Choroid plexus epithelial cell (primary cell): ENCODE data around the gene NME9.

ENCODE experiments used
- DNase-seq: peaks from one replicate; pipeline ENCODE4 v3.0.0-alpha.2; 2010; ENCODE audit warnings: low read depth
- H3K4me3 ChIP-seq: 2 replicates; pipeline ENCODE4 v1.5.1; 2011; ENCODE audit warnings: low read depth, mild to moderate bottlenecking, control low read depth, low read length, moderate library complexity
- TF ChIP-seq, protein P1 (sequence below): conservative IDR thresholded peaks from 2 replicates; pipeline ENCODE4 v1.5.1; 2011; ENCODE audit warnings: low read depth, mild to moderate bottlenecking, control low read depth, inconsistent platforms, low read length, moderate library complexity

NME9 gene

DNA sequence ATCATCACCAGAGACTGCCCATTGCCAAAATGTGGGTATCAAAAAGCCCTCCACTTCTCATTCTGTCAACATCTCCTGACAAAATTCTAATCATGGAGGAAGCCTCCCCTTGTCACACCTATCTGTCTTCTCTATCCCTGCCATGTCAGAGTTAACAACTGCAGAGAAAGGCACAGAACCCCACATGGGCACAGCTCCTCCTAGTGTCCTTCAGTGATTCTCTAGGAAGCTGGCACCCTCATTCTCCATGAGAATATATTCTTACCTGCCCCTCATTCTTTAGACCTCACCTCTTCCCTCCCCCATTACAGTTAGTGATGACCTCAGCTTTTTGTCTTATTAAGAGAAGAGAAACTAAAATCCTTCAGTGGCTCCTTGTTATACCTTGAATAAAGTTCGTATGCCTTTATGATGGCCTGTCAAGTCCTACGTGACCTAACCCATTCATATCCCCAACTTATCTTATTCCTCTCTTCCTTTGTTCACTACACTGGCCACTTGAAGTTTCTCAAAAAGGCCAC is 44.6 kb downstream of the NME9 start:
- DNase-seq: no peak
- no peak overlapping the region for H3K4me3 ChIP-seq
- TF ChIP-seq, protein P1, sequence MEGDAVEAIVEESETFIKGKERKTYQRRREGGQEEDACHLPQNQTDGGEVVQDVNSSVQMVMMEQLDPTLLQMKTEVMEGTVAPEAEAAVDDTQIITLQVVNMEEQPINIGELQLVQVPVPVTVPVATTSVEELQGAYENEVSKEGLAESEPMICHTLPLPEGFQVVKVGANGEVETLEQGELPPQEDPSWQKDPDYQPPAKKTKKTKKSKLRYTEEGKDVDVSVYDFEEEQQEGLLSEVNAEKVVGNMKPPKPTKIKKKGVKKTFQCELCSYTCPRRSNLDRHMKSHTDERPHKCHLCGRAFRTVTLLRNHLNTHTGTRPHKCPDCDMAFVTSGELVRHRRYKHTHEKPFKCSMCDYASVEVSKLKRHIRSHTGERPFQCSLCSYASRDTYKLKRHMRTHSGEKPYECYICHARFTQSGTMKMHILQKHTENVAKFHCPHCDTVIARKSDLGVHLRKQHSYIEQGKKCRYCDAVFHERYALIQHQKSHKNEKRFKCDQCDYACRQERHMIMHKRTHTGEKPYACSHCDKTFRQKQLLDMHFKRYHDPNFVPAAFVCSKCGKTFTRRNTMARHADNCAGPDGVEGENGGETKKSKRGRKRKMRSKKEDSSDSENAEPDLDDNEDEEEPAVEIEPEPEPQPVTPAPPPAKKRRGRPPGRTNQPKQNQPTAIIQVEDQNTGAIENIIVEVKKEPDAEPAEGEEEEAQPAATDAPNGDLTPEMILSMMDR: peak; percentile 41

DNA sequence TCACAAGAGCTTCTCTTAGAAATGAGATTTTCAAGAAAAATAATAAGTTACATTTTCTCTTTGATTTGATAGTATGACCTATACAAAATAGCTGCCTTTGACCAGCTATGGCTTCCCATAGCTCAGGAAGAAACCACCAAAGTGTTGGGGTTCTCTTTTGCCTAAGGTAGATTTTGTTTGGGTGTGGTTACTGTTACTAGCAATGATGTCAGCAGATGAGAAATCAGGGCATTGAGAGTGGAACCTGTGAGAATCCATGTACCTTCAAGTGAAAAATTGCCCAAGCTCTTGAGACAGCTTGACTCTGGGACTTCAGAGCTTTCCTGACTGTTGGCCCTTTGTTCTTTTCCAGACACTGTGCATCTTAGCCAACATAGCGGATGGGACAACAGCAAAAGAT is 45.6 kb downstream of the NME9 start:
- no peak overlapping the region for H3K4me3 ChIP-seq
- TF ChIP-seq, protein P1: no peak
- DNase-seq: no peak

DNA sequence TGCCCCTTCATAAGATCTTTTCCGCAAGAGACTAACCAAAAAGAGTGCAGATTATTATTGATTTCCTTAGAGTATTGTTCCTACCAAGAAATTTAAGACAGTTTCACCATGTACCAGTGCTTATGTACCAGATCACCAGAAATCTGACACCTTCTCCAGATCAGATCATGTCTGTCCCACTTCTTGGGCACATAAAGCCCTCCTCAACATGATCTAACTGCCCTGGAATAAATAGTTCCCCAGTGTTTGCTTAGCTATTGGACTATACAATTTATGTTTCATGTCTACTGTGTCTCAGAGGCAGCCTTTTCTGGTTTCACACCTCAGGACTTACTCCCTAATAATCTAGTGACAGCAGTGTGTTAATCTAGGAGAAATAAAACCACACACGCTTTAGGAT is 46.8 kb downstream of the NME9 start:
- DNase-seq: no peak
- H3K4me3 ChIP-seq: no peak overlapping the region
- TF ChIP-seq, protein P1: no peak

- no peak for DNase-seq
- no peak overlapping the region for H3K4me3 ChIP-seq
- TF ChIP-seq, protein P1: no peak
Observed at GRCh38 chr3:138281561-138281960, 48.1 kb downstream of the NME9 start.

- DNase-seq: no peak
- TF ChIP-seq, protein P1: no peak
- H3K4me3 ChIP-seq: no peak overlapping the region
Observed at GRCh38 chr3:138271189-138271794, 58.4 kb downstream of the NME9 start.

GRCh38 chr3:138270245-138270644 is 59.4 kb downstream of the NME9 start:
- TF ChIP-seq, protein P1: no peak
- DNase-seq: peak; percentile 15

GRCh38 chr3:138267083-138267482 is 62.6 kb downstream of the NME9 start:
- DNase-seq: no peak
- no peak overlapping the region for H3K4me3 ChIP-seq
- TF ChIP-seq, protein P1: no peak

More at GRCh38 chr3:138270245-138270644, 59.4 kb downstream of the NME9 start:
- no peak overlapping the region for H3K4me3 ChIP-seq
